GM18868 (cell line): ENCODE results near the gene FAM90A1.
"Not testable (repeated sequence)": the region's sequence is repeated elsewhere in the genome, so short reads cannot be mapped to it uniquely, and the experiment has no call there.

ENCODE experiments used
- ATAC-seq: cut with Tn5 transposase; IDR thresholded peaks from one replicate; pipeline ENCODE4 v1.9.1; 2021; ENCODE audit warnings: mild to moderate bottlenecking, moderate library complexity; ENCODE audit not compliant: unreplicated experiment

The FAM90A1 gene

GRCh38 chr12:8233935-8234495 lies 6.6 kb upstream of the FAM90A1 start:
- ATAC-seq, result not testable (repeated sequence)

- not testable (repeated sequence) for ATAC-seq
Measured at GRCh38 chr12:8233300-8233855, 6.0 kb upstream of the FAM90A1 start.

GRCh38 chr12:8231666-8232608 lies 4.5 kb upstream of the FAM90A1 start:
- ATAC-seq, result not testable (repeated sequence)

- not testable (repeated sequence) for ATAC-seq
Measured at GRCh38 chr12:8231049-8231448, 3.6 kb upstream of the FAM90A1 start.

GRCh38 chr12:8229486-8229885 lies 2.1 kb upstream of the FAM90A1 start:
- ATAC-seq, result not testable (repeated sequence)

- ATAC-seq, result not testable (repeated sequence)
Measured at GRCh38 chr12:8228607-8229006, 1.2 kb upstream of the FAM90A1 start.

GRCh38 chr12:8227732-8228077 lies 287 bp upstream of the FAM90A1 start:
- not testable (repeated sequence) for ATAC-seq

- ATAC-seq, result no peak
Measured at GRCh38 chr12:8226355-8226754, 1.1 kb downstream of the FAM90A1 start.

- not testable (repeated sequence) for ATAC-seq
Measured at GRCh38 chr12:8224782-8225181, 2.6 kb downstream of the FAM90A1 start.

GRCh38 chr12:8223646-8224045 lies 3.8 kb downstream of the FAM90A1 start:
- not testable (repeated sequence) for ATAC-seq

GRCh38 chr12:8222303-8222702 lies 5.1 kb downstream of the FAM90A1 start:
- not testable (repeated sequence) for ATAC-seq

- not testable (repeated sequence) for ATAC-seq
Measured at GRCh38 chr12:8221844-8222243, 5.6 kb downstream of the FAM90A1 start.

- ATAC-seq, result not testable (repeated sequence)
Measured at GRCh38 chr12:8221375-8221774, 6.0 kb downstream of the FAM90A1 start.

- not testable (repeated sequence) for ATAC-seq
Measured at GRCh38 chr12:8218711-8219382, 8.6 kb downstream of the FAM90A1 start.

- ATAC-seq, result not testable (repeated sequence)
Measured at GRCh38 chr12:8197685-8198308, 29.6 kb downstream of the FAM90A1 start.

GRCh38 chr12:8188088-8188487 lies 39.3 kb downstream of the FAM90A1 start:
- ATAC-seq, result not testable (repeated sequence)

GRCh38 chr12:8184206-8184605 lies 43.2 kb downstream of the FAM90A1 start:
- ATAC-seq, result not testable (repeated sequence)

GRCh38 chr12:8183346-8183745 lies 44.1 kb downstream of the FAM90A1 start:
- not testable (repeated sequence) for ATAC-seq

- not testable (repeated sequence) for ATAC-seq
Measured at GRCh38 chr12:8182923-8183322, 44.5 kb downstream of the FAM90A1 start.

GRCh38 chr12:8181271-8181670 lies 46.1 kb downstream of the FAM90A1 start:
- not testable (repeated sequence) for ATAC-seq
